Measurements from ENCODE around the gene RDH5. TPM values are rescaled to one million over a fixed set of nuclear protein-coding genes. Genes with fewer than 3 reads are reported as not detected.

The RDH5 gene
- total and polyA plus RNA-seq, 2 of the 4 experiments (the other 2 are of a cell fraction): 7.3 to 18.8 TPM

DNA sequence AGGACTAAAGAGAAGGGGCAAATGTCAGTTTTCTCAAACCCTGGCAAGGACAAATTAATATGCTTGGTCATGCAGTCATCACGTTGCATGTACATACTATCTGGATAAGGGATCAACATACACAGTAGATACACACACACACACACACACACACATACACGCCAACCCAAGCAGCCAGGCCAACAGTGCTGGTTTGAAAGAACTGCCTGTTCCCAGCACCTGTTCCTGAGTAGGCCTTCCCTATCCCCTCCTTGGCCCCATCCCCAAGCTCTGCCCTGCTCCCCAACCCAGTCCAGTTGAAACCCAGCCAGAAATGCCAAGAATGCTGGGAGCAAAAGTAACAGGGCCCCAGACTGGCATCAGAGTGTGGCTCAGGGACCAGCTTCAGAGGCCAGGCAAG lies 16.9 kb upstream of the RDH5 start:
- Histone ChIP-seq H3K4me1 (ENCODE audit: control insufficient read depth, insufficient read depth, low read length) (peaks cover 2% of the 10 kb centered on the region; the same call in 1 of the 2 replicates), H3K4ac (ENCODE audit: low read depth, low read length) (no peak overlapping the region), H3K27ac (ENCODE audit: insufficient read depth, low read length) (no peak overlapping the region), H2BK5ac (ENCODE audit: low read depth, low read length, poor library complexity, severe bottlenecking) (no peak overlapping the region), H3K27me3 (ENCODE audit: control insufficient read depth, insufficient read depth, low read length) (peaks cover 24% of the 10 kb centered on the region), H3K9me1 (ENCODE audit: insufficient read depth, low read length) (no peaks in the 10 kb centered on the region; the same call in 1 of the 2 replicates), H2BK15ac (ENCODE audit: low read depth, low read length) (no peak overlapping the region), H3K36me3 (ENCODE audit: control insufficient read depth, insufficient read depth, low read length) (no peaks in the 10 kb centered on the region), H3K56ac (ENCODE audit: extremely low read depth, insufficient read depth, low read length) (no peak overlapping the region), H3K23ac (ENCODE audit: low read depth, low read length) (no peak overlapping the region), H4K20me1 (ENCODE audit: insufficient read depth, low read length) (no peaks in the 10 kb centered on the region), H2AK9ac (replicated peaks; ENCODE audit: low read depth, low read length, poor library complexity) (no peak overlapping the region), H3K4me3 (ENCODE audit: insufficient read depth, low read depth, low read length) (no peak overlapping the region), H2AFZ (replicated peaks; ENCODE audit: low read length, poor library complexity) (no peak overlapping the region), H3K14ac (replicated peaks; ENCODE audit: low read depth, low read length) (no peak overlapping the region), H3K4me2 (ENCODE audit: low read depth, low read length) (no peak overlapping the region), H4K91ac (ENCODE audit: insufficient read depth, low read depth, low read length) (no peak overlapping the region), H4K5ac (ENCODE audit: low read depth, low read length) (no peak overlapping the region), H3K18ac (ENCODE audit: low read depth, low read length) (no peak overlapping the region), H2AK5ac (ENCODE audit: low read depth, low read length) (no peak overlapping the region), H4K8ac (ENCODE audit: low read depth in 2 of 2, low read length in 2 of 2) (no peak overlapping the region), H3K9ac (ENCODE audit: low read depth, low read length) (no peak overlapping the region), H3K9me3 (ENCODE audit: control insufficient read depth, insufficient read depth, low read length) (no peaks in the 10 kb centered on the region), H2BK20ac (ENCODE audit: low read depth, low read length) (no peak overlapping the region), H3K79me1 (ENCODE audit: low read depth in 1 of 2, low read length in 2 of 2) (no peaks in the 10 kb centered on the region), H2BK120ac (ENCODE audit: low read depth, low read length) (no peak overlapping the region)
- dilution Hi-C loops (cut with HindIII; ENCODE audit: low sequenced_read_pairs, unreplicated experiment): no loop called here
- BruUV-seq (replicated peaks): no TSS peak
- TF ChIP-seq MXI1 (IDR thresholded peaks at IDR 0.05; ENCODE audit: borderline replicate concordance, low read depth, low read length): no peak
- TF ChIP-seq RFX5 (IDR thresholded peaks at IDR 0.05; ENCODE audit: low read depth, low read length): no peak
- no peak for TF ChIP-seq SMC3 (IDR thresholded peaks at IDR 0.05; ENCODE audit: low read depth, low read length)
- TF ChIP-seq MAFK (IDR thresholded peaks at IDR 0.05; ENCODE audit: low read depth, low read length): no peak
- no peak for TF ChIP-seq CHD1 (IDR thresholded peaks at IDR 0.05; ENCODE audit: low read depth, low read length)
- TF ChIP-seq, protein P1, sequence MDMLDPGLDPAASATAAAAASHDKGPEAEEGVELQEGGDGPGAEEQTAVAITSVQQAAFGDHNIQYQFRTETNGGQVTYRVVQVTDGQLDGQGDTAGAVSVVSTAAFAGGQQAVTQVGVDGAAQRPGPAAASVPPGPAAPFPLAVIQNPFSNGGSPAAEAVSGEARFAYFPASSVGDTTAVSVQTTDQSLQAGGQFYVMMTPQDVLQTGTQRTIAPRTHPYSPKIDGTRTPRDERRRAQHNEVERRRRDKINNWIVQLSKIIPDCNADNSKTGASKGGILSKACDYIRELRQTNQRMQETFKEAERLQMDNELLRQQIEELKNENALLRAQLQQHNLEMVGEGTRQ (IDR thresholded peaks at IDR 0.05; ENCODE audit: low read depth, low read length): no peak
- no peak for TF ChIP-seq NFE2L2 (IDR thresholded peaks at IDR 0.05; ENCODE audit: low read depth, low read length)
- TF ChIP-seq POLR2A (IDR thresholded peaks at IDR 0.05; ENCODE audit: low read depth, low read length): no peak
- CTCF ChIA-PET: no interaction called here
- DNase-seq (no peak), ATAC-seq (ENCODE audit: low read depth) (no peak)
- WGBS, 2 experiments (ENCODE audit: extremely low coverage in 2 of 2, insufficient read length in 1 of 2): no CpG with 5 or more reads among the region's 2 CpGs
- POLR2A ChIA-PET (ENCODE audit: unreplicated experiment): no interaction called here
- intact Hi-C loops (cut with micrococcal nuclease): no loop called here
- in situ Hi-C loops (cut with MboI; ENCODE audit: low sequenced_read_pairs): no loop called here
